Natural killer cell treated with Interleukin-12 subunit alpha and Interleukin-12 subunit beta and Interleukin-15 and Interleukin-18, amount 100 ng/mL, for 72 hours (primary cell): ENCODE results near the gene IP6K1. TPM values are rescaled to one million over a fixed set of nuclear protein-coding genes. Genes with fewer than 3 reads are reported as not detected.
"Not testable (repeated sequence)": the region's sequence is repeated elsewhere in the genome, so short reads cannot be mapped to it uniquely, and the experiment has no call there.

Experiments
- ATAC-seq, 2 donors: fragments of 150-1000 bp; cut with Tn5 transposase in 1 of 2; sonication (Bioruptor Pico), chemical (Tn5 transposase) in 1 of 2; 2 replicates each; pipeline ENCODE4 v1.10.0; 2021
- DNase-seq: peaks from one replicate; pipeline ENCODE4 v3.0.0; 2022; ENCODE audit warnings: low spot score
- H3K27ac Mint-ChIP-seq, 2 donors: 1 replicate in 1 of 2; 2 replicates in 1 of 2; pipeline ENCODE4 v1.8.0; 2022; ENCODE audit warnings: mixed read lengths in 2 of 2, mild to moderate bottlenecking in 1 of 2, moderate library complexity in 1 of 2
- H3K27me3 Mint-ChIP-seq, 2 donors: 1 replicate in 1 of 2; 2 replicates in 1 of 2; pipeline ENCODE4 v1.8.0; 2022; ENCODE audit warnings: mixed read lengths in 2 of 2
- H3K36me3 Mint-ChIP-seq: one replicate; pipeline ENCODE4 v1.8.0; 2022; ENCODE audit warnings: mixed read lengths
- H3K4me1 Mint-ChIP-seq, 2 donors: 1 replicate in 1 of 2; 2 replicates in 1 of 2; pipeline ENCODE4 v1.8.0; 2022; ENCODE audit warnings: low read depth in 2 of 2, mixed read lengths in 2 of 2, mild to moderate bottlenecking in 1 of 2
- H3K4me3 Mint-ChIP-seq: one replicate; pipeline ENCODE4 v1.8.0; 2022; ENCODE audit warnings: mixed read lengths
- H3K9me3 Mint-ChIP-seq: 2 replicates; pipeline ENCODE4 v1.8.0; 2022; ENCODE audit warnings: mixed read lengths
- total RNA-seq, 2 donors: library from RNA; stranded (reverse); gene quantifications; one replicate each; pipeline ENCODE4 v1.2.3, GENCODE V29; 2022

IP6K1 gene
- total RNA-seq = 10 to 100 TPM; 53.4 to 56.7 TPM

DNA sequence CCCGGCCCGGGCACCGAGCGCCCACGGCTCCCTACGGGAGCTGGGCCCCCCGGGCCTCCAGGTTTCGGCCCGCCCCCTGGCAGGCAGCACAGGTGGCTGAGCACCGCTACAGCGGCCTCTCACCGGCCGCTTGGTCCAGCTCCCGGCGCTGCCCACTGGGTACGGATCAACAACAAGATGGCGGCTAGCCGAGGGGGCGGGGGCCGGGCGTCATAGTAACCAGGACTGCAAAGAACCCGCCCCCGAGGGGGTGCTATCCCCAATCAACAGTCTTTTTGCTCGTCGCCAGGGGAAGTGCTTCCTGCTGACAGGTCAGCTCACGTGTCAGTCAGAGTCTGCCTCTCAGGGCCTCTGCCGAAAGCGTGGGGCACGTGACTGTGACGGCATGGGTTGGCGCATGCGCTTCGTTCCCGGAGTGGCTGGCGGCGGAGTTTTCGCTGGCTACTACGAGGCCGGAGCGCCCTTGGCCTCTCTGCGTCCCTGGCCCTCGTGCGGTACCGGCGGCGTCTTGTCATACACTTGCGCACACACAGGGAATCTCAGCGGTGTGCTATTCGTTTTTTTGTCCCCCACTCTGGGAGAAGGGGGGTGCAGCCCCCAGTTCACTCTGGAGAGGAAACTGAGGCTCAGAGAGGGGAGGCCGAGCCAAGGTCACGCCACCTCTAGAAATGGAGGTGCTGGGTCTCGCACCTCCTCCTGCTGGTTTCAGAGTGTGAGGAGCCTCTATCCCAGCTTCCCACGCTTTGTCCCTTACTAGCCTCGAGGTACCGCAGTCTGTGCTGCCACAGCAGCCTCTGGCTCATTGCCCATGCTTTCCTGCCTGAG lies at the start of gene IP6K1:
TSS of gene IP6K1 (minus strand) at position 186 of the 825 bp plus-strand sequence. CDS start 38,502 bp downstream, outside the sequence.
- ATAC-seq = peak; percentile 100
- Mint-ChIP-seq H3K27me3 (peaks cover 5 to 7% of the 10 kb centered on the region in 2 donors), H3K27ac (peak within 1 kb of the TSS; percentile 83 to 95), H3K4me3 (peak within 1 kb of the TSS; percentile 95), H3K36me3 (no peaks in the 10 kb centered on the region), H3K4me1 (peaks cover 19 to 25% of the 10 kb centered on the region in 2 donors), H3K9me3 (no peaks in the 10 kb centered on the region)
- peak; percentile 100 for DNase-seq

DNA sequence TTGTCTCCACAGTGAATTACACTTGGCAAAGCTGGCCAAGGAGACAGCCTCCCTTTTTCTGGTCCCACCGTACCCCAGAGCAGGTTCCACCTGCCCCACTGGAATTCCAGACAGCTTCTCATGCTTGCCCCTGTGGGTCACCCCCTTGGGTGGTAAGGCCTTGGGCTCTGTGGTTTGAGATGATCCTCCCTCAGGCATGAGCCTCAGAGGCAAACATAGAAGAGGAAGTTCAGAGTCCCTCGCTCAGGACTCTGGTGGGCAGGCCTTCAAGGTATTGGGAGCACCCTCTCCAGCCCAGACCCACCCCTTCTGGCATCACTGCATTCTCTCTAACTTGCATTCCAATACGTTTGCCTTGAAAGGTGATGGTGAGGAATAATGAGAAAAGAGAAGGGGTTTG lies 45.0 kb upstream of the IP6K1 start:
- Mint-ChIP-seq H3K27me3 (no peaks in the 10 kb centered on the region), H3K36me3 (no peaks in the 10 kb centered on the region), H3K4me3 (no peak overlapping the region), H3K4me1 (no peaks in the 10 kb centered on the region), H3K27ac (no peak overlapping the region), H3K9me3 (no peaks in the 10 kb centered on the region)
- ATAC-seq = no peak
- DNase-seq = peak; percentile 34

DNA sequence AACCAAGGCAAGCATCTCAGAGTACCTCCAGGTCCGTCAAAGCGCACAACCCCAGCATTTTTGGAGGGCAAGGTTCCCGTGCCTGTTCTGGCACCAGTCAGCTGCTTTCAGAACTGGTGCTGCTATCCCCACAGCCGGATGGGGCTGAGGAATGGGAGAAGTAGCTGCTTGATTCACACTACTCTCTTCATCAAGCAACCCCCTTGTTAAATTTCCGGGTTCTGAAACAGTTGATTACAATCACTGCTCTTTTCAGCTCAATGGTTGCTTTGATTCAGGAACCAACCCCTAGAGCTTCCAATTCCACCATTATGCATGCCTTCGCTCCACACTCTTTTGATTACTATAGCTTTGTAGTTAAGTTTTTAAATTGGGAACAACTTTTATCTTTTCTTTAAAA lies 39.7 kb upstream of the IP6K1 start:
- no peak for ATAC-seq
- no peak overlapping the region for H3K27ac Mint-ChIP-seq
- H3K4me3 Mint-ChIP-seq = no peak overlapping the region
- H3K36me3 Mint-ChIP-seq = no peaks in the 10 kb centered on the region
- peak; percentile 18 for DNase-seq
- no peaks in the 10 kb centered on the region for H3K27me3 Mint-ChIP-seq
- no peaks in the 10 kb centered on the region for H3K4me1 Mint-ChIP-seq
- no peaks in the 10 kb centered on the region for H3K9me3 Mint-ChIP-seq

DNA sequence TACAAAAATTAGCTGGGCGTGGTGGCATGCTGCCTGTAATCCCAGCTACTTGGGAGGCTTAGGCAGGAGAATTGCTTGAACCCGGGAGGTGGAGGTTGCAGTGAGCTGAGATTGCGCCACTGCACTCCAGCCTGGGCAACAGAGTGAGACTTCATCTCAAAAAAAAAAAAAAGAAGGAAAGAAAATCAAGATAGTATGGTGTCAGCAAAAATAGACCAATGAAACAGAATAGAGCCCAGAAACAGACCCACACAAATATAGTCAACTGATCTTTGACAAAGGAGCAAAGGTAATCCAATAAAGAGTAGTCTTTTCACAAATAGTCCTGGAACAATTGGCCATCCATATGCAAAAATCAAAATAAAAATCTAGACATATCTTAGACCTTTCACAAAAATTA lies 36.8 kb upstream of the IP6K1 start:
- not testable (repeated sequence) for H3K4me3 Mint-ChIP-seq, H3K27me3 Mint-ChIP-seq, DNase-seq, H3K36me3 Mint-ChIP-seq, ATAC-seq, H3K4me1 Mint-ChIP-seq, H3K9me3 Mint-ChIP-seq
- peak overlapping the region in 1 of 2 donors; percentile 43 for H3K27ac Mint-ChIP-seq

DNA sequence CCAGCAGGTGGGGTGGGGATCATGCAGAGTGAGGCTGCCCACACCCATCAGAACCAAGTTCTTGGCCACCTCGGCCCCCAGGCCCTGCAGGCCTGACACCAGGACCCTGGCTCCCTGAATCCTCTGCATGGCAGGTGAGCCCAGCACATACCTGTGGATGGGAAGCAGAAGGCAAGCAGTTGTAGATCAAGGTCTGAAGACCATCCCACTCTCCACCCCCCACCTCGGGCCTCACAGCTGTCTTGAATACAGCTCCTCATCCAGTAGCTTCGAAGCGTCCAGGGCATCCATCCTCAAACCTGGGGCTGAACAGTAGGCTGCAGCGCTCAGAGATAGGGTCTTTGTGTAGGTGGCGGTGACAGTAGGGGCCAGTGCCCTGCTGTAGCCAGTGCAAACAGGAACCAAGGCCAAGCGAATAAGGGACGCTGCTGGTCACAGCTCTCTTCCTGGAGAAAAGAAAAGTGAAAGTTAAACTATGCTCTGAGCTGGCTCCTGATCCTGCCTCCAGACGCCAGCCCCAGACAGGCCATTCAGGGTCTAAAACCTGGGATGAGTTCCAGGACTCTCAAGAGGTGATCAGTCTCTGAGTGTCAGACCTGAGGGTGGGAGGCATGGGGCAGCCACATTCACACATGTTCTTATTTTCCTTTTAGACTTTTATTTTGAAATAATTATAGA lies 27.3 kb upstream of the IP6K1 start, which contains the start of gene UBA7:
TSS of gene UBA7 (minus strand) at position 457 of the 678 bp plus-strand sequence. CDS start at position 291, 166 bp downstream.
- no peaks in the 10 kb centered on the region for H3K27me3 Mint-ChIP-seq
- peak; percentile 88 to 92 for ATAC-seq
- peaks cover 12 to 21% of the 10 kb centered on the region in 2 donors for H3K4me1 Mint-ChIP-seq
- no peaks in the 10 kb centered on the region for H3K9me3 Mint-ChIP-seq
- H3K36me3 Mint-ChIP-seq = no peaks in the 10 kb centered on the region
- H3K4me3 Mint-ChIP-seq = peak within 1 kb of the TSS; percentile 91
- H3K27ac Mint-ChIP-seq = peak within 1 kb of the TSS; percentile 88 to 95
- peak; percentile 70 for DNase-seq

DNA sequence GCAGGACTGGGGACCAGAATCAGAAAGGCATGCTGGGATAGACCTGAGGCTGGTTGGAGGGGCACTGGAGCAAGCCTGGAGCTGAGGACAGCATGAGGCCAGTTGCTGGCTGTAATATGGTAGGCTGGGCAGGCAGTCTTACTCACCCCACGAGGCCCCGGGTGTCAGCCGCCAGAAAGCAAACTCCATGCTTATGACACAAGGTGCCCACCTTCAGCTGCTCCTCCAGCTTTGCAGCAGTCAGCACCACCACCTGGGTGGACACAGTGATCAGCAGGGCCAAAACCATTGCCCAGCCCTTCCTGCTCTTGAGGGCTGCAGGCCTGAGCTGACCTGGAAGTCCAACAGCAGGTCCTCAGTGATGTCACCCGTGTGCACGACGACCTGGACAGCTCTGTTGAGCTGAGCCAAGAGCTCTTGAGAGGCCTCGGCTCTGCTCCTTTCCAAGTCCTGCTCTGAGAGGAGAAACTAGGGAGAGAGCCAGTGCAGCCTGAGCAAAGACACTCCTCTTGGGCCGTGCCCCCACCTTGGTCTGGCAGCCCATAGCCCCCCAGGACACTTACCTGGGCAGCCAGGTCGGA lies 26.7 kb upstream of the IP6K1 start:
- H3K4me1 Mint-ChIP-seq = peaks cover 12 to 28% of the 10 kb centered on the region in 2 donors
- H3K27ac Mint-ChIP-seq = peak overlapping the region; percentile 88 to 95
- H3K4me3 Mint-ChIP-seq = peak overlapping the region; percentile 91
- DNase-seq (peak; percentile 50), ATAC-seq (peak; percentile 1 to 4)
- H3K9me3 Mint-ChIP-seq = no peaks in the 10 kb centered on the region
- no peaks in the 10 kb centered on the region for H3K27me3 Mint-ChIP-seq
- no peaks in the 10 kb centered on the region for H3K36me3 Mint-ChIP-seq

DNA sequence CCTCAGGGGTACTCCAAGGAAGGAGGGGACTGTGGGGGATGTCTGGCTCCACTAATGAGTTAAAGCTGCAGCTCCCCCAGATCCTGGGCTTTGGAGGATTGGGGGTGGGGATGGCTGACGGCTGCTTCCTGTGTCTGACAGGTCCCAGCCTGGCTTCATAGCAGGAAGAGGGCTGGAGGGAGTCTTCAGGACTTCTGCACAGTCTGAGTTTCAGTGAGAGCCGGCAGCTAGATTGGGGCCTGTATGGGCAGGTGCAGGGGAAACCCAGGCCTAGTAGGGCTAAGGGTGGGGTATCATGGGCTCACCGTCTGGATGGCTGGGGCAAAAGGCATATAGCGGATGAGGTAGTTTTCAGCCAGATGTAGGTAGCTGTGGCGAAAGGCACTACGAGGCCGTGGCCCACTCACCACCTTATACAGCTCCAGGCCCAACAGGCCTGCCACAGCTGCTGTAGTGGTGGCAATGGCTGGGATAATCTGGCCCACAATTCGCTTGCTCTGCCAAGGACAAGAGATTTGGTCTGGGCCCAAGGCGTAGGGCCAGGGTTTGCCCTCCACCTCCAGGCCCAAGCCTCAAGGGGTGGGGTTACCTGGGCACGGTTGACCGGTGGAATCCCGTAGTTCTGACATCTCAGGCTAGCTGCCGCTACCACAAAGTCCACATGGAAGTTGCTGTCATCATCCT lies 21.2 kb upstream of the IP6K1 start:
- no peaks in the 10 kb centered on the region for H3K9me3 Mint-ChIP-seq
- no peaks in the 10 kb centered on the region for H3K27me3 Mint-ChIP-seq
- no peaks in the 10 kb centered on the region for H3K36me3 Mint-ChIP-seq
- DNase-seq = no peak
- ATAC-seq = no peak
- H3K4me1 Mint-ChIP-seq = peaks cover 12 to 22% of the 10 kb centered on the region in 2 donors
- no peak overlapping the region for H3K27ac Mint-ChIP-seq
- no peak overlapping the region for H3K4me3 Mint-ChIP-seq

DNA sequence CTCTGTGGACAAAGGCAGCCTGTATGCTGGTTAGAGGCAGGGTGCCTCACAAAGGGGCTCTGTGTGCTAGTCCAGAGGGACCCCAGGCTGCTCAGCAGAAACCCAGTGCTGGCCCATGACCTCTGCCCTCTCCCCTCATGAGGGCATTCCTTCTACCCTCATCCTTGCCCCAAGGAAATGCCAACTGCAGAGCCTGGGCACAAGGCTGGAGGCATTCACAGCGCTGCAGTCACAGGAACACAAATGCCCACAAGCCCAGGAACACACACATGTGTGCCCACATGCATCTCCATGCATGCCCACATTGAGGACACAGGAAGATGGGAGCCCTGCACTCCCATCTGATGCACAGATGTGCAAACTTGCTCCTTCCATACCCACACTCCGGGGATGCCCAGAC lies 20.5 kb upstream of the IP6K1 start:
- Mint-ChIP-seq H3K36me3 (no peaks in the 10 kb centered on the region), H3K4me3 (no peak overlapping the region), H3K27me3 (peaks cover 2 to 6% of the 10 kb centered on the region in 2 donors), H3K9me3 (no peaks in the 10 kb centered on the region), H3K4me1 (peaks cover 17 to 27% of the 10 kb centered on the region in 2 donors), H3K27ac (no peak overlapping the region)
- DNase-seq (no peak), ATAC-seq (no peak)

DNA sequence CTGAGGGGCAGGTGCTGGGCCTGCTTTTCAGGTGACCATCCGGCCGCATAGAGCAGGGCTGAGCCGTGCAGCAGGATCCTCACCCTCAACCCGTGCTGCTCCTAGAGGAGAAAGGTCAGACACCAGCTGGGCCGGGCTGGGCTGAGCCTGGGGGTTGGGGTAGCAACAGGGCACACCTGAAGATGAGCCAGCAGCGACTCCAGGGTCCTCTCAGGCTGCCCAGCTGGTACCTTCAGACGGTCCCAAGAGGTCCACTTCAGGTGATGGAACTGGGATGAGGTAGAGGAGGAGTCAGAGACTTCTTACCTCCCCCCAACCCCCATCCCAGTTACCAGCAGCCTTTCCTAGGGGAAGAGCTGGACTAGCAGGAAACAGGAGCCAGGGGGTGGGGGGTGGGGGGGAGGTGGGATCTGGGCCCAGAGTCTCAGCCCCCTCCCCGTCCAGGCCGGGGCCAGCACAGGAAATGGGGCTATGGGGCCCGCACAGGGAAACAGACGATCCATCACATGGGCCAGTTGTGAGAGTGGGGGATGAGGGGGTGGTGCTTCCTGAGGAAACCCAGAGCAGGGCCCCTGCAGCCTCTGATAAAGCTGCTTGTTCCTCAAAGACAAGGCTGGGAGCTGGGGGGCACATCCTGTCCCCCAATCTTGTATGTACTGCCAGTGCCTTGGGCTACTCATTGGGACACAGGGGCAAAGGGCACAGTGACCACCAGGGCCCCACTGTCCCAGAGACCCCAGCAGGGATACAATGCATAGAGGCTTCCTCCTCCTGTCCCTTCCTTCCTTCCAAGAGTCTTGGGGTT lies 19.8 kb upstream of the IP6K1 start:
- no peak for DNase-seq
- Mint-ChIP-seq H3K36me3 (no peaks in the 10 kb centered on the region), H3K27me3 (peaks cover 9 to 13% of the 10 kb centered on the region in 2 donors), H3K4me1 (peaks cover 24 to 34% of the 10 kb centered on the region in 2 donors), H3K9me3 (no peaks in the 10 kb centered on the region), H3K4me3 (no peak overlapping the region), H3K27ac (no peak overlapping the region)
- no peak for ATAC-seq

DNA sequence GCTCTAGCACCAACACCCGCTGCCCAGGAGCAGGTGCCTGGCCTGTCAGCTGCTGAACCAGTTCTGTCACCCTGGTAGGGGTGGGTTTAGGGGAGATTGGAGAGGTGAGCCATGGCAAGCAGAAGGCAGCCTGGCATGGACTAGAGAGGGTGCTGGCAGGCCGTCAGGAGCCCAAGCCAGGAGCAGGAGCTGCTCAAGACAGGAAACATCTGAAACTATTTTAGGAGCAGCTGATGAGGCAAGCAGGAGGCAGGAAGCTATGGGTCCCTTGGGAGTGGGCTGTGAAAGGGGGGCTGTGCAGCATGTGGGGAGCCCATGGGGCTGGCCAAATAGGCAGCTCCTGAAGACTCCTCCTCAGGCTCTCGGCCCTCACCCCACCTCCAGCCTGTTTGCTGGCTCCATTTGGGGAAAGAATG lies 19.0 kb upstream of the IP6K1 start:
- DNase-seq = no peak
- Mint-ChIP-seq H3K9me3 (no peaks in the 10 kb centered on the region), H3K27ac (peak overlapping the region; percentile 25 to 64), H3K27me3 (peaks cover 11 to 16% of the 10 kb centered on the region in 2 donors), H3K4me1 (peaks cover 25 to 35% of the 10 kb centered on the region in 2 donors), H3K4me3 (peak overlapping the region; percentile 26), H3K36me3 (no peaks in the 10 kb centered on the region)
- ATAC-seq = no peak

DNA sequence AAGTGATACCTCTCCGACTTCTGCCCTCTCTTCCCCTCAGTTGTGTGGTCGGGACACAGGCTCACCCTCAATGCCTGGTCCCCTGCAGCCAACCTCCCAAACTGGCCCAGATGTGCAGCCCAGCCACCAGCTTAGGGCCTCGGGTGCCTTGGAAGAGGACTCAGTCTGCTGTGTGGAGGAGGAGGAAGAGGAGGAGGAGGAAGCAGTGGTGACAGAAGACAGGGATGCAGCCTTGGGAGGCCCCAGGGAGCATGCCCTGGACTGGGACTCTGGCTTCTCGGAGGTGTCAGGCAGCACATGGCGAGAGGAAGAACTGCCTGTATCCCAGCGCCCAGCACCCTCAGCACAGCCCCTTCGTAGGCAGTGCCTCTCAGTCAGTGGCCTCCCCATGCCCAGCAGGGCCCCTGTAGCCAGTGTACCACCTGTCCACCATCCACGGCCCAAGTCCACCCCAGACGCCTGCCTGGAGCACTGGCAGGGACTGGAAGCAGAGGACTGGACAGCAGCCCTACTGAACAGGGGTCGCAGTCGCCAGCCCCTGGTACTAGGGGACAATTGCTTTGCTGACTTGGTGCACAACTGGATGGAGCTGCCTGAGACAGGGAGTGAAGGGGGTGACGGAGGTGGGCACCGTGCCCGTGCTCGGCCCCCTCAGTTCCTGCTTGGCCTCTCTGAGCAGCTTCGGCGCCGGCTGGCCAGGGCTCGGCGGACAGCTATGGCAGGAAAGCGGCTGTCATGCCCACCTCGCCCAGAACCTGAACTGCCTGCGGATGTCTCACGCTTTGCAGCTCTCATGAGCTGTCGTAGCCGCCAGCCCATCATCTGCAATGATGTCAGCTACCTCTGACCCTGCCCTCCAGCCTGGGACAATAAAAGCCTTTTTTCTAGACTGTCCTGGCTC lies 18.0 kb upstream of the IP6K1 start:
- DNase-seq = peak; percentile 51
- Mint-ChIP-seq H3K27ac (peak overlapping the region; percentile 25 to 64), H3K27me3 (peaks cover 11 to 16% of the 10 kb centered on the region in 2 donors), H3K4me1 (peaks cover 25 to 35% of the 10 kb centered on the region in 2 donors), H3K9me3 (no peaks in the 10 kb centered on the region), H3K36me3 (no peaks in the 10 kb centered on the region), H3K4me3 (peak overlapping the region; percentile 82)
- no peak for ATAC-seq
